ENCODE measurements around the gene SVOP. TPM values are rescaled to one million over a fixed set of nuclear protein-coding genes. Genes with fewer than 3 reads are reported as not detected.
A peak's percentile ranks its signal among the peaks of the same experiment; 100 is the strongest.

SVOP gene, protein sequence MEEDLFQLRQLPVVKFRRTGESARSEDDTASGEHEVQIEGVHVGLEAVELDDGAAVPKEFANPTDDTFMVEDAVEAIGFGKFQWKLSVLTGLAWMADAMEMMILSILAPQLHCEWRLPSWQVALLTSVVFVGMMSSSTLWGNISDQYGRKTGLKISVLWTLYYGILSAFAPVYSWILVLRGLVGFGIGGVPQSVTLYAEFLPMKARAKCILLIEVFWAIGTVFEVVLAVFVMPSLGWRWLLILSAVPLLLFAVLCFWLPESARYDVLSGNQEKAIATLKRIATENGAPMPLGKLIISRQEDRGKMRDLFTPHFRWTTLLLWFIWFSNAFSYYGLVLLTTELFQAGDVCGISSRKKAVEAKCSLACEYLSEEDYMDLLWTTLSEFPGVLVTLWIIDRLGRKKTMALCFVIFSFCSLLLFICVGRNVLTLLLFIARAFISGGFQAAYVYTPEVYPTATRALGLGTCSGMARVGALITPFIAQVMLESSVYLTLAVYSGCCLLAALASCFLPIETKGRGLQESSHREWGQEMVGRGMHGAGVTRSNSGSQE
- total RNA-seq = not detected
- long read RNA-seq = 0 reads

DNA sequence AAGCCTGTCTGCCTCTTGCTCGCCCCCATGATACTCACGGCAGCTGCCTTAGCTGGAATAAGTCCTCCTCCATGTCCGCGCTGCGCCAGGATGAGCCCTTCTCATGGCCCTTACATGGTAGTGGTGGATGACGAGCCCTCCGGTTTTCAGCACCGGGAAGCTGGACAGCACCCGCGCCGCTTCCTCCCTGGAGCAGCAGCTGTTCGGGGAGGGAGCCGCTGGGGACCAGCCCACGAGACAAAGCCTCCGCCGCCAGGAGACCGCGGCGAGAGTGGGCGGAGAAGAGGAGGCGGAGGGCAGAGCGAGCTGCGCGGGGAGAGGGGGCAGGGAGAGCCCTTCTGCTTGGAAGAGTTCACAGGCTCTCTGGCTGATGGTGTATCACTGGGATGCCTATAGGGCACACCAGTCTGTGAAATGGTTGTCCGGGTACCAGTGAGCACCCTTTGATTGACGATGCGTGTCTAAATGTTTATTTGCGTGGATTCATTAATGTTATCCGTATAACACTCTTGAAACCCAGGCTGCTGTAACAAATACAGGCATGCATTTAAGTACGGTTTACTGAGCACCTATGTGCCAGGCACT lies at the start of gene SVOP:
Gene SVOP (minus strand): TSS at position 273 of the 585 bp plus-strand sequence. CDS start 200 bp downstream, at position 73.
- TF ChIP-seq, protein P1, sequence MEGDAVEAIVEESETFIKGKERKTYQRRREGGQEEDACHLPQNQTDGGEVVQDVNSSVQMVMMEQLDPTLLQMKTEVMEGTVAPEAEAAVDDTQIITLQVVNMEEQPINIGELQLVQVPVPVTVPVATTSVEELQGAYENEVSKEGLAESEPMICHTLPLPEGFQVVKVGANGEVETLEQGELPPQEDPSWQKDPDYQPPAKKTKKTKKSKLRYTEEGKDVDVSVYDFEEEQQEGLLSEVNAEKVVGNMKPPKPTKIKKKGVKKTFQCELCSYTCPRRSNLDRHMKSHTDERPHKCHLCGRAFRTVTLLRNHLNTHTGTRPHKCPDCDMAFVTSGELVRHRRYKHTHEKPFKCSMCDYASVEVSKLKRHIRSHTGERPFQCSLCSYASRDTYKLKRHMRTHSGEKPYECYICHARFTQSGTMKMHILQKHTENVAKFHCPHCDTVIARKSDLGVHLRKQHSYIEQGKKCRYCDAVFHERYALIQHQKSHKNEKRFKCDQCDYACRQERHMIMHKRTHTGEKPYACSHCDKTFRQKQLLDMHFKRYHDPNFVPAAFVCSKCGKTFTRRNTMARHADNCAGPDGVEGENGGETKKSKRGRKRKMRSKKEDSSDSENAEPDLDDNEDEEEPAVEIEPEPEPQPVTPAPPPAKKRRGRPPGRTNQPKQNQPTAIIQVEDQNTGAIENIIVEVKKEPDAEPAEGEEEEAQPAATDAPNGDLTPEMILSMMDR (IDR thresholded peaks at IDR 0.05) = no peak
- DNase-seq (peak; percentile 79), ATAC-seq (peak; percentile 80 to 90)
- no peaks in the 10 kb centered on the region for H3K36me3 ChIP-seq
- peaks cover 5% of the 10 kb centered on the region for H3K4me1 ChIP-seq
- no peak within 1 kb of the TSS for H3K27ac ChIP-seq
- no peaks in the 10 kb centered on the region for H3K9me3 ChIP-seq
- intact Hi-C loops (cut with DNase I) = no loop called here
- H3K4me3 ChIP-seq = no peak within 1 kb of the TSS
- peaks cover 23% of the 10 kb centered on the region for H3K27me3 ChIP-seq (ENCODE audit: low read depth)

DNA sequence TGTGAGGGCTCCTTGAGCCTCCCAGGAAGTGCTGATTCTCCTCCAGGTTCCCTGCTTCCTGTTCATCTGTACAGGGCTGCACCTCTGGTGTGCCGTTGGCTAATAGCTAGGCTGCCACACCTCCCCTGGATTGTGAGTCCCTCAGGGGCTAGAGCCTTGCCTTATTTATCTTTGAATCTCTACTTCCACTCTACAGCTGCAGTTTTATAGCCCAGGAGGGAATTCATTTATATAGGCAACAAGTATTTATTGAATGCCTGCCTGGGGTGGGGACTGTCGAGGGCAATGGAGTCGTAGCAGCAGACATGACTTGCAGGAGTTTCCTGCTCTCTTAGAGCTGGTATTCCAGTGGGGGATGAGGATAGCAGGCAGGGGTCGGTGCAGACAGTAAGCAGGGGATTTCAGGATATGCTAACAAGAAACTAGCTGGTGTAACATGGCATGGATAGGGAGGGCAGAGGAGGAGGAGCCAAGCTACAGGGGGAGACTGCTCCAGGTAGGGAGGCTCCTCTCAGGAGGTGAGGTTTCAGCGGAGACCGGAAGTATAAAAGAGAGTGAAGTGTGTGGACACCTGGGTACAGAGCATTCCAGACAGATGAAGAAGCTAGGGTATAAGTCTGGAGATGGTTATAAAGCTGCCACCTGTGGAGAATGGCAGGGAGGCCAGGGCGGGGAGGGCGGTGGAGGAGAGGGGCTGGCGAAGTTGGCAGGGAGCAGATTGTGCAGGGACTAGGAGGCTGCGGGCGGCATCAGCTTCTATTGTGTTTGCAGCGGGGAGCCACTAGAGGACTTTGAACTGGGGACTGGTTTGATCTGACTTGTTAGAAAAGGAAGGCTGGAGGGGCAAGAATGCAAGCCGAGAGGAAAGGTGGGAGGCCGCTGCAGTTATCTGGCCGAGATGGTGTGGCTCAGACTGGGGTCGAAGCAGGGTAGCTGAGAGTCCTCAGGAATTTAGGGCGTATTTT lies 48.7 kb upstream of the SVOP start:
- DNase-seq (no peak), ATAC-seq (no peak)
- Histone ChIP-seq H3K9me3 (no peaks in the 10 kb centered on the region), H3K36me3 (peaks cover 76% of the 10 kb centered on the region), H3K27me3 (ENCODE audit: low read depth) (no peaks in the 10 kb centered on the region), H3K27ac (no peak overlapping the region), H3K4me1 (no peaks in the 10 kb centered on the region), H3K4me3 (no peak overlapping the region)
- intact Hi-C loops (cut with DNase I) = no loop called here
- TF ChIP-seq, protein P1 (IDR thresholded peaks at IDR 0.05) = no peak

DNA sequence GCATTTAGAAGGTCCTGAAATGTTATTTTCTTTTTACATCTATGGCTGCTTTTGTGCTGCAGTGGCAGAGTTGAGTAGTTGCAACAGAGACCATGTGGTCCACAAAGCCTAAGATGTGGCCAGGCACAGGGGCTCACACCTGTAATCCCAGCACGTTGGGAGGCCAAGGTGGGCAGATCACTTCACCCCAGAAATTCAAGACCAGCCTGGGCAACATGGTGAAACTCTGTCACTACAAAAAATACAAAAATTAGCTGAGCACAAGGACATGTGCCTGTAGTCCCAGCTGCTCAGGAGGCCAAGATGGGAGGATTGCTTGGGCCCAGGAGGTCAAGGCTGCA lies 45.0 kb upstream of the SVOP start:
- Histone ChIP-seq H3K27me3 (ENCODE audit: low read depth) (no peaks in the 10 kb centered on the region), H3K4me3 (no peak overlapping the region), H3K9me3 (no peaks in the 10 kb centered on the region), H3K4me1 (no peaks in the 10 kb centered on the region), H3K27ac (no peak overlapping the region), H3K36me3 (peaks cover 52% of the 10 kb centered on the region)
- intact Hi-C loops (cut with DNase I) = no loop called here
- no peak for DNase-seq
- TF ChIP-seq, protein P1 (IDR thresholded peaks at IDR 0.05) = no peak
- no peak for ATAC-seq

DNA sequence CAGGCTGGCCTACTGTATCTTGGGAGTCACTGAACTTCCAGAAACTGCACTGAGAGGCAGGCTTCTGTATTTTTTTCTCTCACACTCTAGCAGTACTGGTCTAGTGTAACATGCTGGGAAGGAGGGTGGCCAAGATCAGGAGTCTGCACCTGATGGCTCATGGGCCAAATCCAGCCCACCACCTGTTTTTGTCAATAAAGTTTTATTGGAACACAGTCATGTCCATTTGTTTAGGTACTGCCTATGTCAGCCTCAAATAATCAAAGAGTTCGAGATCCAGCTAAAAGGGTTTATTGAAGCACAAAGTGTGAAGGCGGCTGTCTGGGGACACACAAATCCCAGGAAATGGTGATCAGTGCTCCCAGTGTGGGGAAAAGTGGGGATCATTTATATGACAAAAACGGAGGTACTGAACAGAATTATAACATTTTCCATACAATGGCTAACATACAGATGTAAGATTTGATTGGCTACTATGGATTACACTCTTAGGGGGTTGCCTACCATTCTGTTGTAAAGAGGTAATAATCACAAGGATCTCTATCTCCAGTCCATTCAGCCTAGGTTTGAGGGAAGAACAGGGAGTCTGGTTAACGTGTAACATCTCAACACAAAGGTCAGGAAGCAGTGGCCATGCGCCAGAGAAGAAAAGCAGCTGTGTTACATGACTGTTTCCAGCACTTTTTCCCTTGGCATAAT lies 44.4 kb upstream of the SVOP start:
- no peak overlapping the region for H3K27ac ChIP-seq
- H3K4me1 ChIP-seq = no peaks in the 10 kb centered on the region
- H3K27me3 ChIP-seq (ENCODE audit: low read depth) = no peaks in the 10 kb centered on the region
- TF ChIP-seq, protein P1 (IDR thresholded peaks at IDR 0.05) = no peak
- H3K9me3 ChIP-seq = no peaks in the 10 kb centered on the region
- ATAC-seq (no peak), DNase-seq (no peak)
- intact Hi-C loops (cut with DNase I) = no loop called here
- peaks cover 52% of the 10 kb centered on the region for H3K36me3 ChIP-seq
- H3K4me3 ChIP-seq = no peak overlapping the region

DNA sequence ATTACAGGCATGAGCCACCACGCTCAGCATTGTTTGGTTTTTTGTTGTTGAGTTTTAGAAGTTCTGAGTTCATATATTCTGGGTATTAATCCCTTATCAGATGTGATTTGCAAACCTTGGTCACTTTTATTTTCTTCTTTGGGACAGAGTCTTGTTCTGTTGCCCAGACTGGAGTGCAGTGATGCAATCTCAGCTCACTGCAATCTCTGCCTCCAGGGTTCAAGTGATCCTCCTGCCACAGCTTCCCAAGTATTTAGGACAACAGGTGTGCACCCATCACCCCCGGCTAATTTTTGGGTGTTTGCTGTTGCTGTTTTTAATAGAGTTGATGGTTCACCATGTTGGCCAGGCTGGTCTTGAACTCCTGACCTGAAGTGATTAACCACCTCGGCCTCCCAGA lies 43.3 kb upstream of the SVOP start:
- Histone ChIP-seq H3K4me3 (no peak overlapping the region), H3K4me1 (no peaks in the 10 kb centered on the region), H3K27me3 (ENCODE audit: low read depth) (no peaks in the 10 kb centered on the region), H3K36me3 (peaks cover 52% of the 10 kb centered on the region), H3K9me3 (no peaks in the 10 kb centered on the region), H3K27ac (no peak overlapping the region)
- ATAC-seq (no peak), DNase-seq (no peak)
- intact Hi-C loops (cut with DNase I) = no loop called here
- TF ChIP-seq, protein P1 (IDR thresholded peaks at IDR 0.05) = no peak
